IPS DF 6.9 (cell line): ENCODE results near the gene PRKACG.

Experiments used
- DNase-seq: peaks from one replicate; pipeline ENCODE4 v3.0.0-alpha.2; 2013; ENCODE audit warnings: low read depth, low spot score
- H3K27ac ChIP-seq: one replicate; pipeline ENCODE4 v1.5.1; 2013; ENCODE audit warnings: low read length, control low read depth
- H3K27me3 ChIP-seq: 2 replicates; pipeline ENCODE4 v1.6.1; 2013; ENCODE audit warnings: mild to moderate bottlenecking, low read length; ENCODE audit not compliant: control insufficient read depth, insufficient read depth
- H3K36me3 ChIP-seq: 2 replicates; pipeline ENCODE4 v1.6.1; 2013; ENCODE audit warnings: low read length; ENCODE audit not compliant: control insufficient read depth, insufficient read depth
- H3K4me1 ChIP-seq: 2 replicates; pipeline ENCODE4 v1.6.1; 2013; ENCODE audit warnings: low read length; ENCODE audit not compliant: control insufficient read depth, insufficient read depth
- H3K4me3 ChIP-seq: 2 replicates; pipeline ENCODE4 v1.5.1; 2013; ENCODE audit warnings: mild to moderate bottlenecking, low read length
- H3K9me3 ChIP-seq: 2 replicates; pipeline ENCODE4 v1.6.1; 2013; ENCODE audit warnings: low read length, inconsistent platforms; ENCODE audit not compliant: control insufficient read depth, insufficient read depth
- WGBS: extraction: QIAGEN DNeasy Blood & Tissue Kit; methylation state at CpG from one replicate; pipeline ENCODE4 v1.1.7; 2013; ENCODE audit warnings: mixed read lengths, missing lambda C conversion rate; ENCODE audit not compliant: insufficient read length, insufficient coverage; 5-methylcytosine and 5-hydroxymethylcytosine counted together

Gene PRKACG

DNA sequence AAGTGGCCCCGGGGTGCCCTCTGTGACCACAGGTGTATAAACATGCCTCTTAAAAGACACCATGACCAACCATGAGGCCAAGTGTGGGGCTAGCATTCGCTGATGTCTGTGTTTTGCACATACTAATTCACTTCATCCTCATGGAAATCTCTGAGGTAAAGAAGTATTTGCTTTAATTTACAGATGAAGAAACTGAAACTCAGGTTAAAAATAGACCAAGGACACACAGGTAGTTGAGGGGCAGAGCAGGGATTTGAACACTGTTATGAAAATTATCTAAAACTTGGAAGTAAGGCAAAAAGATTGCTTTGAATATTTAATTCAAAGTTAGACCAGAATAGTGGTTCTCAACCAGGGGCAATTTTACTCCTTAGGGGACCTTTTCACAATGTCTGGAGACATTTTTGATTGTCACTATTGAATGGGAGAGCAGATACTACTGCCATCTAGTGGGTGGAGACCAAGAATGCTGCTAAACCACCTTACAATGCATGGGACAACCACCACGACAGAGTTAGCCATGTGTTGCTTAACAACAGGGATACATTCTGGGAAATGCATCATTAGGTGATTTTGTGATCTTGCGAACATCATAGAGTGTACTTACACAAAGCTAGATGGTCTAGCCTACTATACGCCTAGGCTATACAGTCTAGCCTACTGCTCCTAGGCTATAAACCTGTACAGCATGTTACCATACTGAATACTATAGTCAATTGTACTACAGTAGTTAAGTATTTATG is 13.6 kb upstream of the PRKACG start:
- H3K4me3 ChIP-seq = no peak overlapping the region
- WGBS = no CpG with 5 or more reads among the region's 5 CpGs
- H3K27ac ChIP-seq = no peak overlapping the region
- H3K9me3 ChIP-seq = no peaks in the 10 kb centered on the region
- H3K4me1 ChIP-seq = peaks cover 2% of the 10 kb centered on the region; the same call in 1 of the 2 replicates
- no peaks in the 10 kb centered on the region for H3K36me3 ChIP-seq
- H3K27me3 ChIP-seq = no peaks in the 10 kb centered on the region
- DNase-seq = no peak

GRCh38 chr9:69023650-69024049 is 9.7 kb upstream of the PRKACG start:
- no CpG with 5 or more reads among the region's 7 CpGs for WGBS
- Histone ChIP-seq H3K4me3 (no peak overlapping the region), H3K27ac (no peak overlapping the region), H3K4me1 (peaks cover 2% of the 10 kb centered on the region; the same call in 1 of the 2 replicates), H3K27me3 (no peaks in the 10 kb centered on the region), H3K9me3 (no peaks in the 10 kb centered on the region), H3K36me3 (no peaks in the 10 kb centered on the region)
- DNase-seq = no peak

- H3K27me3 ChIP-seq = no peaks in the 10 kb centered on the region
- no peaks in the 10 kb centered on the region for H3K9me3 ChIP-seq
- no peak overlapping the region for H3K27ac ChIP-seq
- H3K4me3 ChIP-seq = no peak overlapping the region
- H3K36me3 ChIP-seq = no peaks in the 10 kb centered on the region
- H3K4me1 ChIP-seq = peaks cover 2% of the 10 kb centered on the region; the same call in 1 of the 2 replicates
- DNase-seq = no peak
- no CpG with 5 or more reads among the region's 8 CpGs for WGBS
These were observed 6.6 kb upstream of the PRKACG start for GRCh38 chr9:69020301-69021145.

GRCh38 chr9:69019808-69020207 is 5.9 kb upstream of the PRKACG start:
- no CpG with 5 or more reads among the region's 3 CpGs for WGBS
- H3K4me3 ChIP-seq = no peak overlapping the region
- H3K9me3 ChIP-seq = no peaks in the 10 kb centered on the region
- DNase-seq = no peak
- no peaks in the 10 kb centered on the region for H3K27me3 ChIP-seq
- H3K36me3 ChIP-seq = no peaks in the 10 kb centered on the region
- H3K27ac ChIP-seq = no peak overlapping the region
- H3K4me1 ChIP-seq = peaks cover 2% of the 10 kb centered on the region; the same call in 1 of the 2 replicates

GRCh38 chr9:69018737-69019136 is 4.8 kb upstream of the PRKACG start:
- Histone ChIP-seq H3K4me3 (no peak overlapping the region), H3K36me3 (no peaks in the 10 kb centered on the region), H3K27ac (no peak overlapping the region), H3K27me3 (no peaks in the 10 kb centered on the region), H3K9me3 (no peaks in the 10 kb centered on the region), H3K4me1 (no peaks in the 10 kb centered on the region; the same call in 1 of the 2 replicates)
- WGBS = no CpG with 5 or more reads among the region's 5 CpGs
- no peak for DNase-seq

- Histone ChIP-seq H3K27me3 (no peaks in the 10 kb centered on the region), H3K4me3 (no peak overlapping the region), H3K27ac (no peak overlapping the region), H3K4me1 (no peaks in the 10 kb centered on the region), H3K9me3 (no peaks in the 10 kb centered on the region), H3K36me3 (no peaks in the 10 kb centered on the region)
- no CpG with 5 or more reads among the region's 5 CpGs for WGBS
- no peak for DNase-seq
These were observed 2.5 kb upstream of the PRKACG start for GRCh38 chr9:69016191-69017096.

- Histone ChIP-seq H3K4me3 (no peak overlapping the region), H3K4me1 (no peaks in the 10 kb centered on the region), H3K27ac (no peak overlapping the region), H3K9me3 (no peaks in the 10 kb centered on the region), H3K27me3 (no peaks in the 10 kb centered on the region), H3K36me3 (no peaks in the 10 kb centered on the region)
- no peak for DNase-seq
- no CpG with 5 or more reads among the region's 26 CpGs for WGBS
These were observed 558 bp downstream of the PRKACG start for GRCh38 chr9:69013382-69013727.

DNA sequence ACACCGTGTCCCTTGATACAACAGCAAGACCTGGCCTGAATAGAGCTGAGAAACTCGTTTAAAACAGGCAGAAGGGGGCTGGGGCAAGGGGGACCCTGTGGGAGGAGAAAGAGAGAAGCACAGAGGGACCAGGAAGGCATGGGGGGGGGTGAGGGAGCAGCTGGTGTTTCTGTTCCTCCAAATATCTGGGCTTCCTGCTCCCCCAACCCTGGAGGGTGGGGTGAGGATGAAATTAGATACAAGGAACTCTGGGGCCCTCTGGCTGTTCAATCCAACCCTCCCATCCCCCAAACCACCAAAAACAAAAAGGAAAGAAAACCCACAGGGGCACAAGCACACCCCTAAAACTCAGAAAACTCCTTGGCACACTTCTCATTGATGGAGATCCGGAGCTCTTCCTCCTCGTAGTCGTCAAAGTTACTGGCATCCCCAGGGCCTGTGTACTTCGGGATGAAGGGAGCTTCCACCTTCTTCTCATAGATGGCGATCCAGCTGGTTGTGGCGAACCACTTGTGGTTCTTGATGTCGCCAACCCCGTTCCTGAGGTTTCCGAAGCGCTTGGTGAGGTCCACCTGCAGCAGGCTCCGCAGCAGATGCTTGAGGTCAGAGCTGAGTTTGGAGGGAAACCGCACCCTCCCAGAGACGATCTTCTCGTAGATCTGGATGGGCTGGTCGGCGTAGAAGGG is 1.1 kb downstream of the PRKACG start:
- H3K9me3 ChIP-seq = no peaks in the 10 kb centered on the region
- no CpG with 5 or more reads among the region's 18 CpGs for WGBS
- H3K4me3 ChIP-seq = no peak overlapping the region
- no peaks in the 10 kb centered on the region for H3K27me3 ChIP-seq
- no peak overlapping the region for H3K27ac ChIP-seq
- H3K36me3 ChIP-seq = no peaks in the 10 kb centered on the region
- no peaks in the 10 kb centered on the region for H3K4me1 ChIP-seq
- DNase-seq = no peak

DNA sequence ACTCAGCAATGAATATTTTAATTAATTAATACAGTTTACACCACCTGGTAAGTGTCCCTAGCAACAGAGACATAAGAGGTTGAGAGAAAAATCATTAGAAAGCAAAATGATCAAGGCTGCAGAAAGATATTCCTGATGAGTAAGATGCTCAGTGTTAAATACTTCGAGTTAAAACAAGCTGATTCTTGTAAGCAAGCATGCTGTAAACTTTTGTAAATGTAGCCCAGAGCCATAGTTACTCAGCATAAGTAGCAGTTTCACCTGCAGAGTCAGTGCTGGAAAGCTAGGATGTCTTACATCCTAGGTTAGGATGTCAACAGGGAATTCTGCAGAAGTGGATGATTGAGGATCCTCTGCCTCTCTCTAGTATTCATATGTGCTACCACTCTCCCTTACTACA is 4.2 kb downstream of the PRKACG start:
- Histone ChIP-seq H3K4me1 (no peaks in the 10 kb centered on the region), H3K4me3 (no peak overlapping the region), H3K27ac (no peak overlapping the region), H3K9me3 (no peaks in the 10 kb centered on the region), H3K27me3 (no peaks in the 10 kb centered on the region), H3K36me3 (no peaks in the 10 kb centered on the region)
- DNase-seq = no peak
- WGBS = no CpG with 5 or more reads among the region's 1 CpG

DNA sequence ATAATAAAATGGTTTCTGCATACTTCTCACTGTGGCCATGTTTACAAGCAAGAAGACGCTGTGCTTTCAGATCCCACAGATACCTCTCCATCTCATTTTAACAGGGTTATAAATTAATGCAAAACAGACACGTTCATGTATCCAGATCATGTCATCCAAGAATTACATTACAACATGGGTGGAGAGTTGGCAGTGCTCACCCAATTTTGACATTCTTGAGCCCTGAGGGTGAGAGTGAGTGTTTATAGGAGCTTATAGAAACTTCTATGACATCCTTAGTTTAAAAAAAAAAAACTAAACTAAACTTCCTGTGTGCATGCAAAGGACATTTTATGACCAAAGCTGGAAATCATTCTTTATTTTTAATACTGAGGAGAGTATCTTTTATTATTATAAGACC is 9.1 kb downstream of the PRKACG start:
- H3K27ac ChIP-seq = no peak overlapping the region
- WGBS = no CpG with 5 or more reads among the region's 2 CpGs
- no peaks in the 10 kb centered on the region for H3K4me1 ChIP-seq
- no peaks in the 10 kb centered on the region for H3K9me3 ChIP-seq
- H3K4me3 ChIP-seq = no peak overlapping the region
- H3K27me3 ChIP-seq = no peaks in the 10 kb centered on the region
- DNase-seq = no peak
- H3K36me3 ChIP-seq = no peaks in the 10 kb centered on the region
